Measurements from ENCODE around the gene AHCYL2. TPM values are rescaled to one million over a fixed set of nuclear protein-coding genes. Genes with fewer than 3 reads are reported as not detected.

Gene AHCYL2
- total and polyA plus RNA-seq, 4 experiments from 2014 or later = 8.6 to 16.5 (median 12.1) TPM

- DNase-seq = no peak
- intact Hi-C loops (cut with micrococcal nuclease) = no loop called here
- Mint-ChIP-seq H3K4me3 (no peak overlapping the region), H3K27me3 (no peaks in the 10 kb centered on the region), H3K9me3 (no peaks in the 10 kb centered on the region), H3K36me3 (no peaks in the 10 kb centered on the region), H3K27ac (no peak overlapping the region), H3K4me1 (peaks cover 21 to 32% (median 25%) of the 10 kb centered on the region in 4 donors)
- Histone ChIP-seq H3K27ac (ENCODE audit: low read depth, low read length) (no peak overlapping the region), H3K9me3 (ENCODE audit: control insufficient read depth in 1 of 2, low read length in 2 of 2) (no peaks in the 10 kb centered on the region), H3K4me3 (ENCODE audit: low read length in 2 of 2) (no peak overlapping the region), H3K36me3 (ENCODE audit: insufficient read depth, low read length) (no peaks in the 10 kb centered on the region), H3K27me3 (ENCODE audit: insufficient read depth, low read length) (no peaks in the 10 kb centered on the region), H3K4me1 (ENCODE audit: insufficient read depth, low read length) (peaks cover 25% of the 10 kb centered on the region)
- ChIA-PET CTCF (ENCODE audit: partially characterized antibody) (interaction anchor here (1.2 to 5.6 kb wide), 3 partner anchors 9 to 99 kb away, joined by 3 to 34 read pairs (median 4); no protein-coding TSS in a partner anchor), POLR2A (ENCODE audit: partially characterized antibody) (no interaction called here)
These were observed 38.3 kb downstream of the AHCYL2 start for GRCh38 chr7:129263168-129263567.

- Histone ChIP-seq H3K9me3 (ENCODE audit: control insufficient read depth in 1 of 2, low read length in 2 of 2) (no peaks in the 10 kb centered on the region), H3K36me3 (ENCODE audit: insufficient read depth, low read length) (no peaks in the 10 kb centered on the region), H3K27ac (ENCODE audit: low read depth, low read length) (no peak overlapping the region), H3K27me3 (ENCODE audit: insufficient read depth, low read length) (no peaks in the 10 kb centered on the region), H3K4me1 (ENCODE audit: insufficient read depth, low read length) (peaks cover 17% of the 10 kb centered on the region), H3K4me3 (ENCODE audit: low read length in 2 of 2) (no peak overlapping the region)
- no peaks in the 10 kb centered on the region for H3K9me3 Mint-ChIP-seq
- ChIA-PET CTCF (ENCODE audit: partially characterized antibody) (interaction anchor here (0.9 to 1.6 kb wide), 4 partner anchors 9 to 46 kb away, joined by 3 to 15 read pairs (median 4); no protein-coding TSS in a partner anchor), POLR2A (ENCODE audit: partially characterized antibody) (no interaction called here)
- intact Hi-C loops (cut with micrococcal nuclease) = no loop called here
- H3K27me3 Mint-ChIP-seq = no peaks in the 10 kb centered on the region
- no peak overlapping the region for H3K4me3 Mint-ChIP-seq
- H3K4me1 Mint-ChIP-seq = peaks cover 14 to 20% (median 16%) of the 10 kb centered on the region in 4 donors
- H3K36me3 Mint-ChIP-seq = no peaks in the 10 kb centered on the region
- DNase-seq = no peak
- no peak overlapping the region for H3K27ac Mint-ChIP-seq
These were observed 39.7 kb downstream of the AHCYL2 start for GRCh38 chr7:129264534-129264933.

- Mint-ChIP-seq H3K36me3 (no peaks in the 10 kb centered on the region), H3K4me1 (peaks cover 6 to 12% (median 11%) of the 10 kb centered on the region in 4 donors), H3K9me3 (no peaks in the 10 kb centered on the region), H3K27ac (no peak overlapping the region), H3K27me3 (no peaks in the 10 kb centered on the region), H3K4me3 (no peak overlapping the region)
- CTCF ChIA-PET (ENCODE audit: partially characterized antibody) = interaction anchor here (1.4 to 1.6 kb wide), 2 partner anchors 39 to 47 kb away, joined by 4 to 15 read pairs; no protein-coding TSS in a partner anchor
- no peaks in the 10 kb centered on the region for H3K27me3 ChIP-seq (ENCODE audit: insufficient read depth, low read length)
- POLR2A ChIA-PET (ENCODE audit: partially characterized antibody) = no interaction called here
- H3K9me3 ChIP-seq (ENCODE audit: control insufficient read depth in 1 of 2, low read length in 2 of 2) = no peaks in the 10 kb centered on the region
- intact Hi-C loops (cut with micrococcal nuclease) = no loop called here
- no peaks in the 10 kb centered on the region for H3K36me3 ChIP-seq (ENCODE audit: insufficient read depth, low read length)
- H3K4me1 ChIP-seq (ENCODE audit: insufficient read depth, low read length) = peaks cover 14% of the 10 kb centered on the region
- DNase-seq = no peak
- H3K4me3 ChIP-seq (ENCODE audit: low read length in 2 of 2) = no peak overlapping the region
- H3K27ac ChIP-seq (ENCODE audit: low read depth, low read length) = no peak overlapping the region
These were observed 40.5 kb downstream of the AHCYL2 start for GRCh38 chr7:129265328-129265727.

GRCh38 chr7:129266181-129266580 is 41.4 kb downstream of the AHCYL2 start:
- ChIA-PET CTCF (ENCODE audit: partially characterized antibody) (no interaction called here), POLR2A (ENCODE audit: partially characterized antibody) (no interaction called here)
- H3K9me3 ChIP-seq (ENCODE audit: control insufficient read depth in 1 of 2, low read length in 2 of 2) = no peaks in the 10 kb centered on the region
- H3K27ac ChIP-seq (ENCODE audit: low read depth, low read length) = no peak overlapping the region
- Mint-ChIP-seq H3K4me1 (peaks cover 4 to 10% (median 10%) of the 10 kb centered on the region in 4 donors), H3K36me3 (no peaks in the 10 kb centered on the region), H3K4me3 (no peak overlapping the region), H3K27me3 (no peaks in the 10 kb centered on the region), H3K9me3 (no peaks in the 10 kb centered on the region), H3K27ac (no peak overlapping the region)
- H3K27me3 ChIP-seq (ENCODE audit: insufficient read depth, low read length) = no peaks in the 10 kb centered on the region
- H3K4me1 ChIP-seq (ENCODE audit: insufficient read depth, low read length) = peaks cover 14% of the 10 kb centered on the region
- H3K36me3 ChIP-seq (ENCODE audit: insufficient read depth, low read length) = no peaks in the 10 kb centered on the region
- no peak overlapping the region for H3K4me3 ChIP-seq (ENCODE audit: low read length in 2 of 2)
- intact Hi-C loops (cut with micrococcal nuclease) = no loop called here
- DNase-seq = no peak

- Mint-ChIP-seq H3K36me3 (peaks cover 6 to 12% of the 10 kb centered on the region in 2 donors), H3K27me3 (no peaks in the 10 kb centered on the region), H3K9me3 (no peaks in the 10 kb centered on the region), H3K4me3 (no peak overlapping the region), H3K4me1 (peaks cover 0 to 6% (median 5%) of the 10 kb centered on the region in 4 donors), H3K27ac (peak overlapping the region in 1 of 7 donors; percentile 38)
- Histone ChIP-seq H3K36me3 (ENCODE audit: insufficient read depth, low read length) (no peaks in the 10 kb centered on the region), H3K27me3 (ENCODE audit: insufficient read depth, low read length) (no peaks in the 10 kb centered on the region), H3K9me3 (ENCODE audit: control insufficient read depth in 1 of 2, low read length in 2 of 2) (no peaks in the 10 kb centered on the region), H3K4me1 (ENCODE audit: insufficient read depth, low read length) (no peaks in the 10 kb centered on the region), H3K27ac (ENCODE audit: low read depth, low read length) (no peak overlapping the region), H3K4me3 (ENCODE audit: low read length in 2 of 2) (no peak overlapping the region)
- no peak for DNase-seq
- ChIA-PET CTCF (ENCODE audit: partially characterized antibody) (interaction anchor here (0.8 to 10.7 kb wide), 8 partner anchors 10 to 106 kb away, joined by 4 to 358 read pairs (median 8); partner anchors contain the start of gene AHCYL2), POLR2A (ENCODE audit: partially characterized antibody) (interaction anchor here (0.9 kb wide), 1 partner anchor 45 kb away, joined by 3 read pairs; the partner anchor contains the start of gene AHCYL2)
- intact Hi-C loops (cut with micrococcal nuclease) = no loop called here
These were observed 45.2 kb downstream of the AHCYL2 start for GRCh38 chr7:129270077-129270476.

- H3K4me3 ChIP-seq (ENCODE audit: low read length in 2 of 2) = no peak overlapping the region
- POLR2A ChIA-PET (ENCODE audit: partially characterized antibody) = interaction anchor here (1.4 to 1.7 kb wide), 2 partner anchors 48 to 53 kb away, joined by 7 to 10 read pairs; no protein-coding TSS in a partner anchor
- H3K36me3 ChIP-seq (ENCODE audit: insufficient read depth, low read length) = no peaks in the 10 kb centered on the region
- intact Hi-C loops (cut with micrococcal nuclease) = loop anchor here (1.0 kb wide), 4 partner anchors 27 to 107 kb away; no protein-coding TSS in a partner anchor
- peaks cover 0 to 6% (median 5%) of the 10 kb centered on the region in 4 donors for H3K4me1 Mint-ChIP-seq
- peak; percentile 70 to 73 (median 72) for DNase-seq
- H3K36me3 Mint-ChIP-seq = peaks cover 6 to 12% of the 10 kb centered on the region in 2 donors
- no peak overlapping the region for H3K27ac ChIP-seq (ENCODE audit: low read depth, low read length)
- no peaks in the 10 kb centered on the region for H3K9me3 ChIP-seq (ENCODE audit: control insufficient read depth in 1 of 2, low read length in 2 of 2)
- no peaks in the 10 kb centered on the region for H3K27me3 ChIP-seq (ENCODE audit: insufficient read depth, low read length)
- peak overlapping the region in 4 of 8 donors; percentile 22 to 76 (median 50) for H3K4me3 Mint-ChIP-seq
- H3K27ac Mint-ChIP-seq = peak overlapping the region in 3 of 7 donors; percentile 33 to 60 (median 36)
- no peaks in the 10 kb centered on the region for H3K27me3 Mint-ChIP-seq
- H3K4me1 ChIP-seq (ENCODE audit: insufficient read depth, low read length) = no peaks in the 10 kb centered on the region
- CTCF ChIA-PET (ENCODE audit: partially characterized antibody) = interaction anchor here (0.5 to 10.7 kb wide), 27 partner anchors 9 to 743 kb away, joined by 3 to 358 read pairs (median 4); partner anchors contain the start of gene AHCYL2
- H3K9me3 Mint-ChIP-seq = no peaks in the 10 kb centered on the region
These were observed 46.9 kb downstream of the AHCYL2 start for GRCh38 chr7:129271500-129272355.

GRCh38 chr7:129273936-129274335 is 49.1 kb downstream of the AHCYL2 start:
- no peak for DNase-seq
- Histone ChIP-seq H3K4me1 (ENCODE audit: insufficient read depth, low read length) (no peaks in the 10 kb centered on the region), H3K36me3 (ENCODE audit: insufficient read depth, low read length) (no peaks in the 10 kb centered on the region), H3K27ac (ENCODE audit: low read depth, low read length) (no peak overlapping the region), H3K27me3 (ENCODE audit: insufficient read depth, low read length) (no peaks in the 10 kb centered on the region), H3K4me3 (ENCODE audit: low read length in 2 of 2) (no peak overlapping the region), H3K9me3 (ENCODE audit: control insufficient read depth in 1 of 2, low read length in 2 of 2) (no peaks in the 10 kb centered on the region)
- Mint-ChIP-seq H3K27ac (no peak overlapping the region), H3K9me3 (no peaks in the 10 kb centered on the region), H3K4me1 (peaks cover 0 to 5% (median 5%) of the 10 kb centered on the region in 4 donors), H3K4me3 (no peak overlapping the region), H3K36me3 (peaks cover 8 to 12% of the 10 kb centered on the region in 2 donors), H3K27me3 (no peaks in the 10 kb centered on the region)
- CTCF ChIA-PET (ENCODE audit: partially characterized antibody) = interaction anchor here (1.1 to 10.7 kb wide), 4 partner anchors 10 to 110 kb away, joined by 3 to 358 read pairs (median 14); partner anchors contain the start of gene AHCYL2
- intact Hi-C loops (cut with micrococcal nuclease) = no loop called here
- POLR2A ChIA-PET (ENCODE audit: partially characterized antibody) = no interaction called here
